ENCODE results near the gene NUP188.

GRCh38 chr9:129011170-129011569, 63.7 kb downstream of the NUP188 start:
- no peak for TF ChIP-seq CTCF (IDR thresholded peaks at IDR 0.05; ENCODE audit: poor library complexity, severe bottlenecking)
- TF ChIP-seq EZH2 (IDR thresholded peaks at IDR 0.05; ENCODE audit: borderline replicate concordance, insufficient read depth, low read length, poor library complexity, severe bottlenecking) = no peak
- TF ChIP-seq RAD21 (conservative IDR thresholded peaks at IDR 0.05) = no peak
- TF ChIP-seq POLR2AphosphoS5 (IDR thresholded peaks at IDR 0.05) = no peak
